B cell (primary cell): ENCODE results near the gene SMCO1. TPM values are rescaled to one million over a fixed set of nuclear protein-coding genes. Genes with fewer than 3 reads are reported as not detected.

Experiments
- ATAC-seq: fragments of 200-7000 bp; cut with Tn5 transposase; one replicate; pipeline ENCODE4 v1.10.0; 2021; ENCODE audit warnings: low read depth, mild to moderate bottlenecking, moderate number of reproducible peaks, moderate library complexity
- CTCF ChIA-PET: fragments of 350-600 bp; sonication (Branson Sonifier 250); formaldehyde crosslinking; loops from one replicate; lab custom pipeline; 2021; ENCODE audit warnings: antibody characterized with exemption, inconsistent platforms; lab: Charles Lee
- POLR2A ChIA-PET: fragments of 350-600 bp; sonication (Branson Sonifier 250); formaldehyde crosslinking; loops from one replicate; lab custom pipeline; 2021; ENCODE audit warnings: antibody characterized with exemption; lab: Charles Lee
- DNase-seq: peaks from one replicate; pipeline ENCODE4 v3.0.0; 2013
- H2AFZ ChIP-seq: 2 replicates; pipeline ENCODE4 v1.6.1; 2012; ENCODE audit warnings: mild to moderate bottlenecking, low read depth, low read length; ENCODE audit not compliant: insufficient read depth, poor library complexity, severe bottlenecking
- H3K27ac ChIP-seq, 2 donors: 1 replicate in 1 of 2; 2 replicates in 1 of 2; pipeline ENCODE4 v1.5.1; 2012 to 2013; ENCODE audit warnings: low read length in 2 of 2, mild to moderate bottlenecking in 2 of 2, moderate library complexity in 1 of 2
- H3K27me3 ChIP-seq, 4 experiments: fragments of 200-600 bp in 1 of 4; sonication (generic) in 1 of 4; replicated peaks in 1 of 4; 1 replicate in 2 of 4; 2 replicates in 2 of 4; pipeline versions ENCODE4 v1.6.1 to v1.7.0; 2013 to 2016; ENCODE audit warnings: low read length in 3 of 4, mild to moderate bottlenecking in 2 of 4, mixed read lengths in 1 of 4, moderate library complexity in 1 of 4; ENCODE audit not compliant: insufficient read depth in 4 of 4, control insufficient read depth in 3 of 4; ENCODE audit errors: control extremely low read depth in 1 of 4
- H3K36me3 ChIP-seq, 2 experiments: replicated peaks in 1 of 2; 1 replicate in 1 of 2; 2 replicates in 1 of 2; pipeline versions ENCODE4 v1.6.1 to v1.7.1; 2013; ENCODE audit warnings: low read length in 1 of 2; ENCODE audit not compliant: insufficient read depth in 2 of 2, control insufficient read depth in 1 of 2; ENCODE audit errors: control extremely low read depth in 1 of 2, extremely low read depth in 1 of 2
- H3K4me1 ChIP-seq, 2 donors: fragments of 200-600 bp in 1 of 2; sonication (generic) in 1 of 2; 1 replicate in 1 of 2; 2 replicates in 1 of 2; pipeline versions ENCODE4 v1.5.1 to v1.6.1; 2013 to 2017; ENCODE audit warnings: low read length in 2 of 2; ENCODE audit not compliant: control insufficient read depth in 2 of 2, insufficient read depth in 2 of 2
- H3K4me2 ChIP-seq: replicated peaks from 2 replicates; pipeline ENCODE3; 2012; ENCODE audit warnings: mild to moderate bottlenecking, low read depth, low read length; ENCODE audit not compliant: poor library complexity, severe bottlenecking
- H3K4me3 ChIP-seq, 5 experiments: fragments of 200-600 bp in 1 of 5; sonication (generic) in 1 of 5; 1 replicate in 3 of 5; 2 replicates in 2 of 5; pipeline versions ENCODE4 v1.5.1 to v1.7.0; 2011 to 2016; ENCODE audit warnings: low read length in 4 of 5, mild to moderate bottlenecking in 4 of 5, low read depth in 2 of 5, control low read depth in 1 of 5, moderate library complexity in 1 of 5; ENCODE audit not compliant: insufficient read depth in 1 of 5; ENCODE audit errors: control extremely low read depth in 1 of 5, extremely low read depth in 1 of 5
- H3K79me2 ChIP-seq: fragments of 200-600 bp; sonication (generic); one replicate; pipeline ENCODE4 v1.6.0; 2016; ENCODE audit warnings: low read length; ENCODE audit not compliant: control insufficient read depth, insufficient read depth
- H3K9ac ChIP-seq: fragments of 200-600 bp; sonication (generic); 2 replicates; pipeline ENCODE4 v1.6.1; 2017; ENCODE audit warnings: mild to moderate bottlenecking, low read length, moderate library complexity
- H3K9me3 ChIP-seq, 3 donors: one replicate each; pipeline versions ENCODE4 v1.6.1 to v1.7.1; 2013; ENCODE audit warnings: low read length in 2 of 3; ENCODE audit not compliant: control insufficient read depth in 2 of 3, insufficient read depth in 1 of 3; ENCODE audit errors: control extremely low read depth in 1 of 3
- H4K20me1 ChIP-seq: 2 replicates; pipeline ENCODE4 v1.6.0; 2012; ENCODE audit warnings: mild to moderate bottlenecking, low read length; ENCODE audit not compliant: insufficient read depth, control insufficient read depth, poor library complexity, severe bottlenecking
- H3K27ac Mint-ChIP-seq: one replicate; pipeline ENCODE4 v1.8.0; 2021; ENCODE audit warnings: mixed read lengths
- H3K27me3 Mint-ChIP-seq: one replicate; pipeline ENCODE4 v1.8.0; 2021; ENCODE audit warnings: mixed read lengths
- H3K4me1 Mint-ChIP-seq: one replicate; pipeline ENCODE4 v1.8.0; 2021; ENCODE audit warnings: mixed read lengths
- H3K4me3 Mint-ChIP-seq: one replicate; pipeline ENCODE4 v1.8.0; 2021; ENCODE audit warnings: mixed read lengths
- H3K9me3 Mint-ChIP-seq: one replicate; pipeline ENCODE4 v1.8.0; 2022; ENCODE audit warnings: mixed read lengths; ENCODE audit not compliant: insufficient read depth
- EZH2 ChIP-seq: IDR thresholded peaks from 2 replicates; pipeline ENCODE4 v1.6.1; 2012; ENCODE audit warnings: borderline replicate concordance, low read depth, mild to moderate bottlenecking, moderate library complexity, low read length; ENCODE audit not compliant: insufficient read depth, poor library complexity, severe bottlenecking
- WGBS: methylation state at CpG from one replicate; pipeline ENCODE4 v1.1.5; 2013; ENCODE audit warnings: missing lambda C conversion rate; ENCODE audit not compliant: insufficient coverage; 5-methylcytosine and 5-hydroxymethylcytosine counted together
- intact Hi-C: fragments of 100-400 bp; cut with micrococcal nuclease; formaldehyde crosslinking; loops from one replicate; pipeline ENCODE4 v1.10.0; 2022
- polyA plus RNA-seq: library from polyadenylated mRNA; depleted of rRNA; stranded (reverse); fragments of >200 nt; gene quantifications from 2 replicates; pipeline ENCODE4 v1.2.3, GENCODE V29; 2012
- total RNA-seq, 2 donors: library from RNA; stranded (reverse); fragments of 120-200 nt in 1 of 2; gene quantifications; 1 replicate in 1 of 2; 2 replicates in 1 of 2; pipeline versions ENCODE4 v1.2.3 to v1.2.4, GENCODE V29; 2013 to 2022
- TF ChIP-seq, protein P1 (sequence below): fragments of 200-600 bp; IDR thresholded peaks from one replicate; pipeline ENCODE4 v1.8.0; 2022; ENCODE audit warnings: antibody characterized with exemption, mild to moderate bottlenecking

Gene SMCO1
- total and polyA plus RNA-seq, 2 donors (not counting 1 experiment from before 2014, with no cell fraction given): not detected

DNA sequence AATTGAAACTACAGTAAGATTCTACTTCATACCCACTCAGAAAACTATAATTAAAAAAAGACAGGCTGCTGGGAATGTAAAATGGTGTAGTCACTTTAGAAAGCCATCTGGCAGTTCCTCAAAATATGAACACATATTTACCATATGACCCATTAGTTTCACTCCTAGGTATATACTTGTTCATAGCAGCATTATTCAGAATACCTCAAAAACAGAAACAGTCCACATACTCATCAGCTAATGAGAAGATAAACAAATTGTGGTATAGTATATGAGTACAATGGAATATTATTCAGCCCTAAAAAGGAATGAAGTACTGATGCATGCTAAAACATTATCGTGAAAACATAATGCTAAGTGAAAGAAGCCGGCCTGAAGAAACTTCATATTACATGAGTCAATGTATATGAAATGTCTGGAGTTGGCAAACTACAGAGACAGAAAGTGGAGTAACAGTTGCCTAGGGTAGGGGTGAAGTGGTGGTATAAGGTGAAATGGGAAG, 29.4 kb upstream of the SMCO1 start:
- ATAC-seq (no peak), DNase-seq (no peak)
- Histone ChIP-seq H3K4me1 (no peaks in the 10 kb centered on the region), H2AFZ (no peak overlapping the region), H3K27ac (no peak overlapping the region), H3K27me3 (no peaks in the 10 kb centered on the region), H3K9me3 (peaks cover 0 to 8% (median 8%) of the 10 kb centered on the region in 3 donors), H4K20me1 (no peaks in the 10 kb centered on the region), H3K4me3 (no peak overlapping the region), H3K9ac (no peak overlapping the region), H3K4me2 (no peak overlapping the region), H3K36me3 (no peaks in the 10 kb centered on the region), H3K79me2 (no peaks in the 10 kb centered on the region)
- H3K9me3 Mint-ChIP-seq: no peaks in the 10 kb centered on the region
- POLR2A ChIA-PET: no interaction called here
- H3K27ac Mint-ChIP-seq: no peak overlapping the region
- no peak overlapping the region for H3K4me3 Mint-ChIP-seq
- no peaks in the 10 kb centered on the region for H3K4me1 Mint-ChIP-seq
- intact Hi-C loops: no loop called here
- TF ChIP-seq, protein P1, sequence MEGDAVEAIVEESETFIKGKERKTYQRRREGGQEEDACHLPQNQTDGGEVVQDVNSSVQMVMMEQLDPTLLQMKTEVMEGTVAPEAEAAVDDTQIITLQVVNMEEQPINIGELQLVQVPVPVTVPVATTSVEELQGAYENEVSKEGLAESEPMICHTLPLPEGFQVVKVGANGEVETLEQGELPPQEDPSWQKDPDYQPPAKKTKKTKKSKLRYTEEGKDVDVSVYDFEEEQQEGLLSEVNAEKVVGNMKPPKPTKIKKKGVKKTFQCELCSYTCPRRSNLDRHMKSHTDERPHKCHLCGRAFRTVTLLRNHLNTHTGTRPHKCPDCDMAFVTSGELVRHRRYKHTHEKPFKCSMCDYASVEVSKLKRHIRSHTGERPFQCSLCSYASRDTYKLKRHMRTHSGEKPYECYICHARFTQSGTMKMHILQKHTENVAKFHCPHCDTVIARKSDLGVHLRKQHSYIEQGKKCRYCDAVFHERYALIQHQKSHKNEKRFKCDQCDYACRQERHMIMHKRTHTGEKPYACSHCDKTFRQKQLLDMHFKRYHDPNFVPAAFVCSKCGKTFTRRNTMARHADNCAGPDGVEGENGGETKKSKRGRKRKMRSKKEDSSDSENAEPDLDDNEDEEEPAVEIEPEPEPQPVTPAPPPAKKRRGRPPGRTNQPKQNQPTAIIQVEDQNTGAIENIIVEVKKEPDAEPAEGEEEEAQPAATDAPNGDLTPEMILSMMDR: no peak
- TF ChIP-seq EZH2: no peak
- no peaks in the 10 kb centered on the region for H3K27me3 Mint-ChIP-seq
- CTCF ChIA-PET: interaction anchor here (0.8 kb wide), 1 partner anchor 14 kb away, joined by 3 read pairs; no protein-coding TSS in a partner anchor
- 100% methylated on average over 2 of the region's 2 CpGs for WGBS

DNA sequence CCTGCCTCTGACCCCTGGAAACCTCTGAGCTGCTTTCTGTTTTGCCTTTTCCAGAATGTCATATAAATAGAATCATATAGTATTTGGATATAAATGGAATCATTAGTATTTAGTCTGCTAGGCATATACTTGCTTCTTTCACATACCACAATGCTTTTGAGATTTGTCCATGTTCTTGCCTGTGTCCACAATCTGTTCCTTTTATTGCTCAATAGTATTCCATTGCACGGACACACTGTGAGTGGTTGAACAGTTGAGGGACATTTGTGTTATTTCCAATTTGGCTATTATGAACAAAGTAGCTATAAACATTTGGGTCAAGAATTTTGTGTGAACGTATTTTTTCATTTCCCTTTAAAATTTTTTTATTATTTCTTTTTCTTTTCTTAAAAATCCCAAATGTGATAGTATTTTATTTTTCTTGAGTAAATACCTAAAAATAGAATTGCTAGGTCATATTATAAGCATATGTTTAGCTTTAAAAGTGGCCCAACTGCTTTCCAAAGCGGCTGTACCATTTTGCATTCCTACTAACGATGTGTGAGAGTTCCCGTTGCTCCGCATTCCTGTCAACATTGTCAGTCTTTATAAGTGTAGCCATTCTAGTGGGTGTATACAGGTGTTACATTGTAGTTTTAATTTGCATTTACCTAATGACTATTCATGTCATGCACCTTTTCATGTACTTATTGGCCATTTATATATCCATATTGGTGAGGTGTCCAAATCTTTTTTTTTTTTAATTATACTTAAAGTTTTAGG, 26.7 kb upstream of the SMCO1 start:
- POLR2A ChIA-PET: no interaction called here
- intact Hi-C loops: no loop called here

More for the DNA sequence above, 26.7 kb upstream of the SMCO1 start:
- no peak overlapping the region for H3K27ac Mint-ChIP-seq
- no CpG with 5 or more reads among the region's 6 CpGs for WGBS
- no peak for TF ChIP-seq EZH2
- TF ChIP-seq, protein P1: no peak
- peaks cover 4% of the 10 kb centered on the region for H3K27me3 Mint-ChIP-seq
- CTCF ChIA-PET: interaction anchor here (1.0 to 1.3 kb wide), 2 partner anchors 11 to 13 kb away, joined by 3 to 7 read pairs; no protein-coding TSS in a partner anchor
- Histone ChIP-seq H3K4me2 (no peak overlapping the region), H3K9me3 (no peaks in the 10 kb centered on the region), H4K20me1 (no peaks in the 10 kb centered on the region), H3K27me3 (no peaks in the 10 kb centered on the region), H3K9ac (no peak overlapping the region), H3K79me2 (no peaks in the 10 kb centered on the region), H2AFZ (no peak overlapping the region), H3K36me3 (no peaks in the 10 kb centered on the region), H3K27ac (no peak overlapping the region), H3K4me1 (no peaks in the 10 kb centered on the region), H3K4me3 (no peak overlapping the region)
- DNase-seq (no peak), ATAC-seq (no peak)
- no peaks in the 10 kb centered on the region for H3K4me1 Mint-ChIP-seq
- no peak overlapping the region for H3K4me3 Mint-ChIP-seq
- no peaks in the 10 kb centered on the region for H3K9me3 Mint-ChIP-seq
